GM18517 (cell line): ENCODE data around the gene KANSL1.

Experiments
- ATAC-seq: cut with Tn5 transposase; IDR thresholded peaks from one replicate; pipeline ENCODE4 v1.9.1; 2021; ENCODE audit warnings: mild to moderate bottlenecking, moderate library complexity; ENCODE audit not compliant: unreplicated experiment

Gene KANSL1

GRCh38 chr17:45985447-45985846 lies 207.8 kb downstream of the KANSL1 start:
- ATAC-seq: no peak

GRCh38 chr17:45984368-45984767 lies 208.9 kb downstream of the KANSL1 start:
- ATAC-seq: no peak

- no peak for ATAC-seq
Measured at GRCh38 chr17:45983614-45984310, 209.5 kb downstream of the KANSL1 start.

- no peak for ATAC-seq
Measured at GRCh38 chr17:45982791-45983613, 210.2 kb downstream of the KANSL1 start.

GRCh38 chr17:45981306-45981705 lies 211.9 kb downstream of the KANSL1 start:
- ATAC-seq: no peak

GRCh38 chr17:45980855-45981254 lies 212.4 kb downstream of the KANSL1 start:
- no peak for ATAC-seq
